ENCODE measurements around the gene GRK4.

GRK4 gene

DNA sequence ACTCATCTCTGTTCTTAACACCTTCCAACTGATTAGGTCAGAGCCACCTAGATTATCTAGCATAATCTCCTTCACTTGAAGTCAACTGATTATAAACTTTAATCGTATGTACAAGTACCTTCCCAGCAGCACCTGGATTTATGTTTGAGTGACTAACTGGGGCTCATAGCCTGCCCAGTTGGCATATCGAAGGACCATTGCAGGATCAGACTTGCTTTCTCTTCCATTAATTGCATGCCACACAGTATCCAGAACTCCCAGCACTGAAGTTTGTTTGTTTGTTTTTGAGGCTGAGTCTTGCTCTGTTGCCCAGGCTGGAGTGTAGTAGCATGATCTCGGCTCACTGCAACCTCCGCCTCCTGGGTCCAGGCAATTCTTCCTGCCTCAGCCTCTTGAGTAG is 27.9 kb downstream of the GRK4 start:
- H3K27ac ChIP-seq, result no peak overlapping the region
- no peak for TF ChIP-seq ZFX (IDR thresholded peaks at IDR 0.05; ENCODE audit: borderline replicate concordance)
- TF ChIP-seq, protein P1, sequence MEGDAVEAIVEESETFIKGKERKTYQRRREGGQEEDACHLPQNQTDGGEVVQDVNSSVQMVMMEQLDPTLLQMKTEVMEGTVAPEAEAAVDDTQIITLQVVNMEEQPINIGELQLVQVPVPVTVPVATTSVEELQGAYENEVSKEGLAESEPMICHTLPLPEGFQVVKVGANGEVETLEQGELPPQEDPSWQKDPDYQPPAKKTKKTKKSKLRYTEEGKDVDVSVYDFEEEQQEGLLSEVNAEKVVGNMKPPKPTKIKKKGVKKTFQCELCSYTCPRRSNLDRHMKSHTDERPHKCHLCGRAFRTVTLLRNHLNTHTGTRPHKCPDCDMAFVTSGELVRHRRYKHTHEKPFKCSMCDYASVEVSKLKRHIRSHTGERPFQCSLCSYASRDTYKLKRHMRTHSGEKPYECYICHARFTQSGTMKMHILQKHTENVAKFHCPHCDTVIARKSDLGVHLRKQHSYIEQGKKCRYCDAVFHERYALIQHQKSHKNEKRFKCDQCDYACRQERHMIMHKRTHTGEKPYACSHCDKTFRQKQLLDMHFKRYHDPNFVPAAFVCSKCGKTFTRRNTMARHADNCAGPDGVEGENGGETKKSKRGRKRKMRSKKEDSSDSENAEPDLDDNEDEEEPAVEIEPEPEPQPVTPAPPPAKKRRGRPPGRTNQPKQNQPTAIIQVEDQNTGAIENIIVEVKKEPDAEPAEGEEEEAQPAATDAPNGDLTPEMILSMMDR (IDR thresholded peaks at IDR 0.05), result no peak

DNA sequence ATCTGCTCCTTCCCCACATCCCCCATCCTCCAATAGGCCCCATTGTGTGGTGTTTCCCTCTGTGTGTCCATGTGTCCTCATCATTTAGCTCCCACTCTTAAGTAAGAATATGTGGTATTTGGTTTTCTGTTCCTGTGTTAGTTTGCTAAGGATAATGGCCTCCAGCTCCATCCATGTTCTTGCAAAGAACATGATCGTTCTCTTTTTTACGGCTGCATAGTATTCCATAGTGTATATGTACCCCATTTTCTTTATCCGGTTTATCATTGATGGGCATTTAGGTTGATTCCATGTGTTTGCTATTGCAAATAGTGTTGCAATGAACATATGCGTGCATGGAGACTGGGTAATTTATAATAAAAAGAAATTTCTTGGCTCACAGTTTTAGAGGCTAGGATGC is 31.5 kb downstream of the GRK4 start:
- TF ChIP-seq ZFX (IDR thresholded peaks at IDR 0.05; ENCODE audit: borderline replicate concordance), result no peak
- TF ChIP-seq, protein P1 (IDR thresholded peaks at IDR 0.05), result no peak
- H3K27ac ChIP-seq, result no peak overlapping the region

DNA sequence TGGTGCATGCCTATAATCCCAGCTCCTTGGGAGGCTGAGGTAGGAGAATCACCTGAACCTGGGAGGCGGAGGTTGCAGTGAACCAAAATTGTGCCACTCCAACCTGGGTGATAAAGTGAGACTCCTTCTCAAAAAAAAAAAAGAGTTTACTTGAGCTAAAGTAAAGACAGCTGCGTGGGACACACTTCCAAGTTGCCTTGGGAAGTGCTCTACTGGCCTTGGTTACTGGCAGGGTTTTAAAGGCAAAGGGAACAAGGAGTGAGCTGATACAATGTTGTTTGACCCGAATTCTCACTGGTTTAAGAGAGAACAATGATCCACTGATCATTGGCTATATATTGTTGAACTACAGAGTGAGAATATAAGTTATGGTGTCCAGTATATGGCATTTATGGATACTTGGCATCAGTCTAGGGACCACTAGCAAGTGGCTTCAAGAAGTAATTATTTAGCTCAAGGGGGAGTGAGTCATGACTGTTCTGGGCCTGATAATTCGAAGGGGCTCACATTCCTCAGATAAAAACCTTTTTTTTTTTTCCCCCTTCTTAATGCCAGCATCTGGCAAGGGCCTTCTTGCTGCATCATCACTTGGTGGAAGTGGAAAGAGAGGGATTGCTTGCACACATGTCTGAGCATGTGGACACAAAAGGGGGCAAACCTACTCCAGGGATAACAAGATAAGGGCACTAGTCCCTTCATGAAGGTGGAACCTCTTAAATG is 32.3 kb downstream of the GRK4 start:
- TF ChIP-seq ZFX (IDR thresholded peaks at IDR 0.05; ENCODE audit: borderline replicate concordance), result no peak
- TF ChIP-seq, protein P1 (IDR thresholded peaks at IDR 0.05), result no peak
- H3K27ac ChIP-seq, result no peak overlapping the region

DNA sequence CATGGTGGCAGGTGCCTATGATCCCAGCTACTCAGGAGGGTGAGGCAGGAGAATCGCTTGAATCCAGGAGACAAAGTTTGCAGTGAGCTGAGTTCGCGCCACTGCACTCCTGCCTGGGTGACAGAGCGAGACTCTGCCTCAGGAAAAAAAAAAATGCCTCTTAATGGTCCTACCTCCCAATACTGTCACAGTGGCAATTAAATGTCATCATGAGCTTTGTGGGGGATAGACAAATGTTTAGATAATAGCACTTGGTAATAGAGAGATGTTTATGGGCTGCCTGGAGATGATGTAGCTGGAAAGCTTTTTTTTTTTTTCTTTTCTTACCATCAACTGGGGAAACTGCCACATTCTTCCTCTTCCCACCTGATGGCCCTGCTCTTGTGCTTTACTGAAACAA is 33.0 kb downstream of the GRK4 start:
- no peak overlapping the region for H3K27ac ChIP-seq
- TF ChIP-seq ZFX (IDR thresholded peaks at IDR 0.05; ENCODE audit: borderline replicate concordance), result no peak
- TF ChIP-seq, protein P1 (IDR thresholded peaks at IDR 0.05), result no peak

DNA sequence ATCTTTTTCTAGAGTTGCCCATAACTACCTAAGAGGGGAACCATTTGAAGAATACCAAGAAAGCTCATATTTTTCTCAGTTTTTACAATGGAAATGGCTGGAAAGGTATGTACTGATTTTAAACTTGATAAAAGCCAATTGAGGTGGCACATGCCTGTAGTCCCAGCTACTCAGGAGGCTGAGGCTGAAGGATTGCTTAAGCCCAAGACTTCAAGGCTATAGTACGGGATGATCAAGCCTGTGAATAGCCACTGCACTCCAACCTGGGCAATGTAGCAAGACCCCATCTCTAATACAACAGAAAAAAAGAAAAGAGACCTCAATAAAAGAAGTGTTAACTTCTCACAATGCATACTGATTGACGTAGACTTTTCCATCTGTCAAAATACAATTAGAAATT is 44.4 kb downstream of the GRK4 start:
- TF ChIP-seq, protein P1 (IDR thresholded peaks at IDR 0.05), result no peak
- TF ChIP-seq ZFX (IDR thresholded peaks at IDR 0.05; ENCODE audit: borderline replicate concordance), result no peak
- H3K27ac ChIP-seq, result no peak overlapping the region

DNA sequence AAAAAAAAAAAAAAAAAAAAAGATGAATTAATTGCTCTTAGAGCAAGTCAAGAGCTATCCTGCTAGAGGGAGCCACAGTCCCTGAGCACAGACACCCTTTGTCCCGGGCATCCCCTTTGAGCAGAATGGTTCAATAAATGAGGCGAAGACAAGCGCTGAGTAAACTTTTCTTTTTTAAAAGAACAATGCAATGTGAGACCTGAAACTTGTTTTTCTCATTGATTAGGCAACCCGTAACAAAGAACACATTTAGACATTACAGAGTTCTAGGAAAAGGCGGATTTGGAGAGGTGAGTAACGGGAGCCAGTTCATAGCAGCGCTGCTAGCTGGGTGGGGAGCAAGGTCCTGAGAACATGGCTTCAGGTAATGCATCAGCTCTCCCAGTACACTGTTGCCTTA is 46.1 kb downstream of the GRK4 start:
- no peak overlapping the region for H3K27ac ChIP-seq
- TF ChIP-seq, protein P1 (IDR thresholded peaks at IDR 0.05), result no peak
- no peak for TF ChIP-seq ZFX (IDR thresholded peaks at IDR 0.05; ENCODE audit: borderline replicate concordance)

DNA sequence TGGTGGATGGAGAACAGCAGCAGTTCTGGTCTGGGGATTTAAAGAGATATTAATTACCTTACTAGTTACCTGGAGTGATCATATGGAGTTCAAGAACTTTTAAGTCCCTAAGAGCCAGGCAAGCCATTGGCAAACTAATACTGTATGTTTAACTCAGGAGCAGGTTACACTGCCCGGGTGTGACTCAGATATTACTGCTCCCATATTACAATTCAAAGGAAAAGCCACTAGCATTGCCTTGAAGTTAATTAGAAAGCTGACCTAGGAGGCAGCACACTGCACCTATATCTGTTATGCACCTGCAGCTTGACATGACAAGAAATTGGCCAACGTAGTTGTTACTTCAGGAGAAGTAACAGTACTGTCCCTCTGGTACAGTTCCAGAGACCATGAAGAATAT is 47.2 kb downstream of the GRK4 start:
- TF ChIP-seq, protein P1 (IDR thresholded peaks at IDR 0.05), result no peak
- TF ChIP-seq ZFX (IDR thresholded peaks at IDR 0.05; ENCODE audit: borderline replicate concordance), result no peak
- H3K27ac ChIP-seq, result no peak overlapping the region

Data from 22Rv1 (cell line).